LHCN-M2 (cell line): ENCODE measurements around the gene ACVR1B. TPM values are rescaled to one million over a fixed set of nuclear protein-coding genes. Genes with fewer than 3 reads are reported as not detected.
"Not testable (repeated sequence)": the region's sequence is repeated elsewhere in the genome, so short reads cannot be mapped to it uniquely, and the experiment has no call there.

ENCODE experiments used
- DNase-seq: peaks from one replicate; pipeline ENCODE4 v3.0.0-alpha.2; 2012; ENCODE audit warnings: low read depth
- total RNA-seq: library from RNA; depleted of rRNA; stranded (reverse); fragments of >200 nt; gene quantifications from 2 replicates; pipeline ENCODE4 v1.2.3, GENCODE V29; 2014

Gene ACVR1B
- total RNA-seq, 1 experiment from 2014 or later, result 11.0 TPM

DNA sequence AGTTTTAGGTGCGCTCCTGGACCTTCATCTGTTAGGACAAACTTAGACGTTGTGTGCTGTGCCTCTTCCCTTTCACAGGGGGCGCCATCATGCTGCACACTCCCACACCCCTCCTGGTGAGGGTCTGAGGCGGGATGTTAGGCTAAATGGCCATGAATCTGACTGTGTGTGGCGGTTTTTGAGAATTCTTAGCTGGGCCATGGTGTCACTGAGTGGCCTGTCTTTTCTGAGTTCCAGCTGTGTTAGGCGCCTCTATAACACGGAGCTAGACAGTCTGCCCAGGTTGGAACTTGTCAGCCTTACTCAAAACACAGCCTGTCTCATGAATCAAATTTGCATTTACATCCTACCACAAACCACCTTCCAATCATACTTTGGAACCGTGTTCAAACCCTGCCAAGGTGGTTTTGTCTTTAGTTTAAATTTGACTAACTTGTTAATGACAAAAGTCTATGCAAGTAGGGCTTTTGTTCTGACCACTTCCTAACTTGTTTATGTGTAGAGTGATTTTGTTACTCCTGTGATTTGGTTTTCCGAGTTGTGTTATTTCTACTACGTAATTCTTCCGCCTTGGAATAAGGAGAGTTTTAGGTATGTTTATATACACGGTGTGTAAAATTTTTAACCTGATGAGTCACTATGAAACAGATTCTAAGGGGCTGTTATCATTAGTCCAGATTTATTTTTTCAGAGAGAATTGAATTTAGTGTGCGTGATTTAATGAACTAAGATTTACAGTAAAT, 19.6 kb downstream of the ACVR1B start:
- no peak for DNase-seq

DNA sequence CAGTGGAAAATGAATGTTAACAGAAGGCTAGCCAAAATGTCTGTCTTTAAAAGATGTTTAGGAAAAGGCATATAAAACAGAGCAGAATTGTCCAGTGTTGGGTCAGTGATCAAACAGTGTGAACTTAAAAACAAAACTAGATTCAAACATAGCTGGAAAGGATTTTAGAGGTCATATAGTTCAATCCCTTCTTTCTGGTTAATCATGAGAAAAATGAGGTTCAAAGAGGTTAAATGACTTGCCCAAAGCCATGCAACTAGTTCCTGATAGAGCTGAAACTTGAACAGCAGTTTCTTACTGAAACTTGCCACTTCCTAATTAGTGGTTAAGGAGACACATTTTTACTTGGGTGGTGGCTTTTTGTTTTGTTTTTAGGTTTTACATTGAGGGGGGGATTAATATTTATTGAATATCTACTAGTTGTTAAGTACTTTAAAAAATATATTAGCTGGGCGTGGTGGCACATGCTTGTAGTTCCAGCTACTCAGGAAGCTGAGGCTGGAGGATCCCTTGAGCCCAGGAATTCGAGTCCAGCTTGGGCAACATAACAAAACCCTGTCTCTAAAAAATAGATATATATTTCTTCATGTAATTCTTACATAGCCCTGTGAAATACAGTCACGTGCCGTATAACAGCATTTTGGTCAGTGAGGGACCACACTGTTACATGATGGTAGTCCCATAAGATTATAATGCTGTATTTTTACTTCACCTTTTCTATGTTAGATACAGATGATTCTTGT, 20.4 kb downstream of the ACVR1B start:
- DNase-seq, result no peak

- no peak for DNase-seq
These were observed 20.9 kb downstream of the ACVR1B start for GRCh38 chr12:51972422-51972812.

DNA sequence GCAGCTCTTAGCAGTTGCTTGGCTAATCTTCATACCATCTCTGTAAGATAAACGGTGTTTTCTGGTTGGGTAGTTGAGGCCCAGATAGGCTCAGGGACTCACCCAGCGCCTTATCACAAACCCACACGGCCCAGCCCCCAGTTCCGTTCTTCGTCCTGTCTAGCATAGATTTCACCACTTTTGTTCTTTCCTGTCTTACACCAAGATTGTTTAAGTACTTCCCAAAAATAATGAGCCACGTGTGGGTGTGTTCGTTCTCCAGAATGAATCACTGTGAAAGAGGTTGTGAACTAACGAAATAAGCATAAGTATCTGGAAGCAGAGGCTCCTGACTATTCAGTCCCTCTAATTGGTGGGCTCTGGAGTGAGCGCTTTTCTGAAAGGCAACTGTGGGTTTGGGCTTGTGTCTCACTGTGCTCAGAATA, 21.4 kb downstream of the ACVR1B start:
- DNase-seq, result peak; percentile 43

- no peak for DNase-seq
These were observed 22.1 kb downstream of the ACVR1B start for GRCh38 chr12:51973560-51973959.

GRCh38 chr12:51974646-51975045, 23.1 kb downstream of the ACVR1B start:
- no peak for DNase-seq

DNA sequence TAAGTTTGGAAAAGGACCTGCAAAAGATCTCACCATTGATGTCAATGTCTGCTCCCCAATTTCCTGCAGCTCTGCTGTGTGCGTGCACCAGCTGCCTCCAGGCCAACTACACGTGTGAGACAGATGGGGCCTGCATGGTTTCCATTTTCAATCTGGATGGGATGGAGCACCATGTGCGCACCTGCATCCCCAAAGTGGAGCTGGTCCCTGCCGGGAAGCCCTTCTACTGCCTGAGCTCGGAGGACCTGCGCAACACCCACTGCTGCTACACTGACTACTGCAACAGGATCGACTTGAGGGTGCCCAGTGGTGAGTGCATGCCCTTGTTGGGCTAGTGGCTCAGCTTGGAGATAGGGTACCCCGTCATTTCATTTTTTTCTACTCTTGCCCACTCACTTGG, 23.7 kb downstream of the ACVR1B start:
- no peak for DNase-seq

DNA sequence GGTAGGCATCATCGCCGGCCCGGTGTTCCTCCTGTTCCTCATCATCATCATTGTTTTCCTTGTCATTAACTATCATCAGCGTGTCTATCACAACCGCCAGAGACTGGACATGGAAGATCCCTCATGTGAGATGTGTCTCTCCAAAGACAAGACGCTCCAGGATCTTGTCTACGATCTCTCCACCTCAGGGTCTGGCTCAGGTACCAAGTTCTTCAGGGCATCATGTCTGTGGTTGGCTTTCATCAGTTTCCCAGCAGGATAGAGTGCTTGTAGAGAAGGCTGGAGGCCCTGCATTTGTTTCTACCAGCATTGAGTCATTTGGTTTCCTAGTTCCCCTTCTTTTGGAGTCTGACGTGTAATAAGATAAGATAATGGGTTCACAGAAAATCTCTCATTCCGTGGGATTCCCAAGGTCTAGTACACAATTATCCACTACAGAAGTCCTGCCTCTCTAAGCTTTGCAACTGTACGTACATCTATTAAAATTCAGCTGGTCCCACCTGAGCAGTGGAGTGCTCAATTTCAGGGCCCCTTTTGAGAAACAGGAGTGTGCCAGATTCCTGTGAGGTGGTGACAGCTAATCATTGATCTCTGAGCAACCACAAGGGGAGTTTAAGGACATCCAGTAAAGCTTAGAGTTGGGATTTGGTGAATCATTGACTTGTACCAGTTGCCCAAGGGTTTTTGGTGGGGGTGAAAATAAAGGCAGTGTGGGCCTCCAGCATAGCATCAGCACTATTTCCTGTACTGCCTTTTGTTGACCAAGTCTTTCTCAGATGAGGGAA, 25.1 kb downstream of the ACVR1B start:
- DNase-seq, result no peak

GRCh38 chr12:51977320-51977753, 25.8 kb downstream of the ACVR1B start:
- no peak for DNase-seq

GRCh38 chr12:51979306-51979705, 27.8 kb downstream of the ACVR1B start:
- not testable (repeated sequence) for DNase-seq

GRCh38 chr12:51980051-51980808, 28.7 kb downstream of the ACVR1B start:
- DNase-seq, result peak; percentile 52

- DNase-seq, result no peak
These were observed 29.3 kb downstream of the ACVR1B start for GRCh38 chr12:51980809-51981127.

GRCh38 chr12:51984657-51985056, 33.2 kb downstream of the ACVR1B start:
- DNase-seq, result no peak

DNA sequence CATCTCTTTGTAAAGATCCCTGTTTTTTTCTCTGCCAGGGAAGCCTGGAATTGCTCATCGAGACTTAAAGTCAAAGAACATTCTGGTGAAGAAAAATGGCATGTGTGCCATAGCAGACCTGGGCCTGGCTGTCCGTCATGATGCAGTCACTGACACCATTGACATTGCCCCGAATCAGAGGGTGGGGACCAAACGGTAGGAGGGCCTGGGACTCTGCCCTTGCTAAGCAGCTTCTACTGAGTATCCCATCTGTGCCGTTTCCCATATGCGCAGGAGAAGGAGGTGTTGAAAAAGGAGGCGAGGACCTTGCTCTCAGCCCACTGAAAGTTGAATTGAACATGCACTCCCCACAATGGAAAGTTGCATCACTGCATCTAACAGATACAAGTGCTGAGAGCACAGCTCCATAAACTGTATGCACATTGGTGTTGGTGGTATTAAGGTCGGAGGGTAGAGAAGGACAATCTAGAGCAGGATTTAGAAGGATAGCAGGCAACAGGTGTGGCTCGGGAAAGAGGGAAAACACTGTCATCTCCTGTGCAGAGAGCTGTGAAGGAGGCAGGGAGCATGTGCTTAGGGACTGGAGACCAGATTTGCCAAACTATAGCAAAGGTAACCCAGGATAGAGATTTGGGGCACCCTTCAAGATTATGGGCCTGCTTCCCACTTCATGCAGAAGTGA, 33.8 kb downstream of the ACVR1B start:
- DNase-seq, result no peak

DNA sequence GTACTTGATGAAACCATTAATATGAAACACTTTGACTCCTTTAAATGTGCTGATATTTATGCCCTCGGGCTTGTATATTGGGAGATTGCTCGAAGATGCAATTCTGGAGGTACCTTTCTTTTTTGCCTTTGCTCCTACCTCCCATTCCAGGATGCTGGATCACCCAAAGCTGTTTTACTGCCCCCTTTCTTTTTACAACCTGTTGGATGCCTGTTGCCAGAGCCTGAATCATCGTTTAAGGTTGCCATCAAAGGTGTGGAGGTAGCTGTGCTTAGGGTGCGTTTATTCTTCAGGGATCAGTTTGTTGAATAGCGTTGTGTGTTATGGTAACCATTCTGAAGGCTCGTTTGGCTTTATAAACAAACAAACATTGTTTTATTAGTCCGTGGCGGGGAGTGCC, 35.3 kb downstream of the ACVR1B start:
- DNase-seq, result no peak

DNA sequence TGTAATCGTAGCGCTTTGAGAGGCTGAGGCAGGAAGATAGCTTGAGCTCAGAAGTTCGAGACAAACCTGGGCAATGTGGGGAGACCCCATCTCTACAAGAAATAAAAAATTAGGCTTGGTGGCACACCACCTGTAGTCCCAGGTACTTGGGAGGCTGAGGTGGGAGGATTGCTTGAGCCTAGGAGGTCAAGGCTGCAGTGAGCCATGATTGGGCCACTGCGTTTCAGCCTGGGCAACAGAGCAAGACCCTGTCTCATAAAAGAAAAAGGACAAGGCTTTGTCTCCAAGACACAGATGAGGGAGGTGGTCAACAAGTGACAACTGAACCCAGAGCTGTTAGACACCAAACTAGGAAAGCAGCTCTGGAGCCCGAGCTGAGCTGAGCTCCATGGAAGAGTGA, 40.7 kb downstream of the ACVR1B start:
- no peak for DNase-seq

GRCh38 chr12:51994539-51994820, 43.0 kb downstream of the ACVR1B start:
- DNase-seq, result no peak

- no peak for DNase-seq
These were observed 43.5 kb downstream of the ACVR1B start for GRCh38 chr12:51994959-51995358.

DNA sequence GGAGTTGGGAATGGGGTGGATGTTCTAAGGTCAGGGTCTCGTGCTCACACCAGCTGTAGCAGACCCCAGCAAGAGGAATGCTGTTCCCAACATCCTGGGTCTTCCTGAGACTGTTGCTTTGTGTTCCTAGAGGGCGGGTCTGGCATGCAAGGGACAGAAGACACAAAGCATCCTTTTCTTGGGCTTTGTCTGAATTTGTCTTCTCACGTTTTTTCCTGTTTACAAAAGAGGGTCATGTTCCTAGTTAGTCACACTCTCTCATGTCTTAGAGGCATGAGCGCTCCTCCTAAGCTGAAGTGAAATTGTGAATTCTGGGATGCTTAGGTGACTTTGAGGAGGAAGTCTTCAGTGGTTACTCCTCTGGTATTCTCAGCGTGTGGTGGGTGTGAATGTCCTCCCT, 45.6 kb downstream of the ACVR1B start:
- DNase-seq, result no peak

GRCh38 chr12:52003016-52003550, 51.6 kb downstream of the ACVR1B start:
- DNase-seq, result no peak

- no peak for DNase-seq
These were observed 52.1 kb downstream of the ACVR1B start for GRCh38 chr12:52003591-52003990.
